HG02588 (cell line): Measurements from ENCODE around the gene TSPAN1.
"Not testable (repeated sequence)": the region's sequence is repeated elsewhere in the genome, so short reads cannot be mapped to it uniquely, and the experiment has no call there.

Experiments used
- ATAC-seq: cut with Tn5 transposase; IDR thresholded peaks from one replicate; pipeline ENCODE4 v1.9.1; 2021; ENCODE audit warnings: mild to moderate bottlenecking, moderate library complexity; ENCODE audit not compliant: unreplicated experiment

The TSPAN1 gene

GRCh38 chr1:46215504-46215903 lies 40.6 kb downstream of the TSPAN1 start:
- ATAC-seq = no peak

GRCh38 chr1:46218443-46218842 lies 43.6 kb downstream of the TSPAN1 start:
- no peak for ATAC-seq

- no peak for ATAC-seq
Measured at GRCh38 chr1:46219551-46220520, 44.9 kb downstream of the TSPAN1 start.

GRCh38 chr1:46220808-46221207 lies 45.9 kb downstream of the TSPAN1 start:
- no peak for ATAC-seq

GRCh38 chr1:46221749-46222148 lies 46.9 kb downstream of the TSPAN1 start:
- ATAC-seq = no peak

- not testable (repeated sequence) for ATAC-seq
Measured at GRCh38 chr1:46223055-46223454, 48.2 kb downstream of the TSPAN1 start.

GRCh38 chr1:46223472-46223943 lies 48.6 kb downstream of the TSPAN1 start:
- peak; percentile 62 for ATAC-seq

- ATAC-seq = no peak
Measured at GRCh38 chr1:46224966-46225365, 50.1 kb downstream of the TSPAN1 start.

GRCh38 chr1:46231231-46231630 lies 56.3 kb downstream of the TSPAN1 start:
- not testable (repeated sequence) for ATAC-seq
